ENCODE data around the gene UPP1. TPM values are rescaled to one million over a fixed set of nuclear protein-coding genes. Genes with fewer than 3 reads are reported as not detected.

Gene UPP1
- polyA plus RNA-seq, 2 of the 4 experiments (the other 2 are of a cell fraction), result 32.2 to 55.7 TPM

- FAIRE-seq (no peak), DNase-seq (ENCODE audit: low read depth in 1 of 2, low spot score in 1 of 2) (no peak), ATAC-seq (peak in 1 of 2 experiments; percentile 6; a peak in 3 of 6 replicates)
- no peak for TF ChIP-seq KDM1A (IDR thresholded peaks at IDR 0.05; ENCODE audit: low read depth)
- TF ChIP-seq ZFP36 (IDR thresholded peaks at IDR 0.05; ENCODE audit: borderline replicate concordance, partially characterized antibody), result no peak
- ChIA-PET CTCF (interaction anchor here (0.6 to 11.1 kb wide), 44 partner anchors 9 to 847 kb away, joined by 3 to 177 read pairs (median 6); partner anchors contain the start of genes C7orf57, PKD1L1 and UPP1), POLR2A (no interaction called here)
- H3K9me3 ChIP-seq, result no peaks in the 10 kb centered on the region
- no peak overlapping the region for H3K4me3 ChIP-seq
- no peaks in the 10 kb centered on the region for H3K4me1 ChIP-seq
- WGBS (ENCODE audit: missing lambda C conversion rate), result 68% methylated on average over 4 of the region's 4 CpGs
- H3K27ac ChIP-seq, result no peak overlapping the region
- H3K4me2 ChIP-seq, result no peak overlapping the region
Measured at GRCh38 chr7:48110868-48111267, 21.8 kb downstream of the UPP1 start.

DNA sequence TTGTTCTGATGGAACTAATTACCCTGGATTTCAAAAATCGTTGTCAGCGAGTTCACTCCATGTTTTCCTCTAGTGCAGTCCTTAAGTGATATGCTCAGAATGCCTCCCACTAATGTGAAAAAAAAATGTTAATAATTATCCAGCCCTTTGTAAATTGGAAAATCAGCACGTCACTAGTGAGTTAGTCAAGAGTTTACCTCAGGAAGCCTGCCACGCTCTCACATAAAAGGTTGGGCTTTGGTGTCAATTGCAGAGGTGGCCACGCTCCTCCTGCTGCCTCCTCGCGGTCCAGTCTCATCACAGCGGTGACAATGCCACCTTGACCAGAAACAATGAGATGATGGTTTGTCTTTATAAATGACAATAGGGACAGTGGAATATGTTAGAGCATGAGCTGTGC lies 22.5 kb downstream of the UPP1 start:
- POLR2A ChIA-PET, result no interaction called here
- TF ChIP-seq TP53 (CRISPR knock-in tag; IDR thresholded peaks at IDR 0.05) (no peak), CHD4 (IDR thresholded peaks at IDR 0.05; ENCODE audit: borderline replicate concordance) (no peak), POLR2A (IDR thresholded peaks at IDR 0.05; ENCODE audit: low read length) (no peak), GATA3 (IDR thresholded peaks at IDR 0.05; ENCODE audit: borderline replicate concordance) (no peak), RAD21 (conservative IDR thresholded peaks at IDR 0.05 in 1 of 2, IDR thresholded peaks at IDR 0.05 in 1 of 2) (no peak), TFCP2L1 (CRISPR knock-in tag; IDR thresholded peaks at IDR 0.05) (no peak), HOXB5 (CRISPR knock-in tag; IDR thresholded peaks at IDR 0.05) (no peak)
- TF ChIP-seq, protein P1, sequence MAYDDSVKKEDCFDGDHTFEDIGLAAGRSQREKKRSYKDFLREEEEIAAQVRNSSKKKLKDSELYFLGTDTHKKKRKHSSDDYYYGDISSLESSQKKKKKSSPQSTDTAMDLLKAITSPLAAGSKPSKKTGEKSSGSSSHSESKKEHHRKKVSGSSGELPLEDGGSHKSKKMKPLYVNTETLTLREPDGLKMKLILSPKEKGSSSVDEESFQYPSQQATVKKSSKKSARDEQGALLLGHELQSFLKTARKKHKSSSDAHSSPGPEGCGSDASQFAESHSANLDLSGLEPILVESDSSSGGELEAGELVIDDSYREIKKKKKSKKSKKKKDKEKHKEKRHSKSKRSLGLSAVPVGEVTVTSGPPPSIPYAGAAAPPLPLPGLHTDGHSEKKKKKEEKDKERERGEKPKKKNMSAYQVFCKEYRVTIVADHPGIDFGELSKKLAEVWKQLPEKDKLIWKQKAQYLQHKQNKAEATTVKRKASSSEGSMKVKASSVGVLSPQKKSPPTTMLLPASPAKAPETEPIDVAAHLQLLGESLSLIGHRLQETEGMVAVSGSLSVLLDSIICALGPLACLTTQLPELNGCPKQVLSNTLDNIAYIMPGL (CRISPR knock-in tag; IDR thresholded peaks at IDR 0.05; ENCODE audit: borderline replicate concordance), result no peak
- FAIRE-seq, result no peak

DNA sequence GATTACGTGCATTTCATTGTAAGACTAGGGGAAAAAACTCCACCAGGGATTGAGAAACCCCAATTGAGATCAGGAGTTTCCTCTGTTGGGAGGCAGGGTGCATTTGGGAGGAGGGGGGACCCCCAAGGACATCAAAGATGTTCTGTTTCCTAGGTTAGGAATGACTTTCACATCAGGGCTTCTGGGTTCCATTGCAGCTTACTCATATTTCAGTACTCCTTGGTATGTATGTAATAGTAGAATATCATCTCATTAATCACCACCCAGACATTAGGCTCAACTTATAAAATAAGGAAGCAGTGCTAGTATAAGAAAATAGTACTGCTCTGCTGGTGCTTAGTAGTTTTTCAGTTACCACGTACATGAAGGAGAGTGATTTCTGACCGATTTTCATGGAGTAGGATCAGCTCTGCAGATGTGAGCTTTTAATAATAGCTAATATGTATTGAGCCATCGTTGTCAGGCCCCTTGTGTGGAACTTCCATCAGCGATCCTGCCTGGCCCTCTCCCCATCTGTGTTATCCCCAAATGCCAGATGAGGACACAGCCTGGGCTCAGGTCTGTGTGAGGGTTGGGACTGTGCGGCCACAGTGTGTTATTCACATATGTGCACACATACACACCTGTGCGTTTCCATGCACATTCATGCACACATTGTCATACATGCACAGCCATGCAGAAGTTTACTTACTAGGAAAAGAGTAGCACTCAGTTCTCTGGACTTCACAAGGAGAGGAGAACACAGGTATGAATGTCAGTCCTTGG lies 23.5 kb downstream of the UPP1 start:
- 77% methylated on average over 7 of the region's 7 CpGs for WGBS (ENCODE audit: missing lambda C conversion rate)
- ChIA-PET CTCF (interaction anchor here (1.4 to 2.3 kb wide), 3 partner anchors 9 to 140 kb away, joined by 4 to 10 read pairs (median 4); no protein-coding TSS in a partner anchor), POLR2A (no interaction called here)
- ATAC-seq (no peak), FAIRE-seq (no peak), DNase-seq (ENCODE audit: low read depth in 1 of 2, low spot score in 1 of 2) (no peak)
- TF ChIP-seq, protein P1 (CRISPR knock-in tag; IDR thresholded peaks at IDR 0.05; ENCODE audit: borderline replicate concordance), result no peak
- no peak for TF ChIP-seq POLR2A (IDR thresholded peaks at IDR 0.05; ENCODE audit: low read length)
- TF ChIP-seq CBX2 (IDR thresholded peaks at IDR 0.05; ENCODE audit: borderline replicate concordance, low read depth), result no peak
- H3K27ac ChIP-seq, result no peak overlapping the region
- H3K4me1 ChIP-seq, result no peaks in the 10 kb centered on the region
- no peak overlapping the region for H3K4me2 ChIP-seq
- H3K4me3 ChIP-seq, result no peak overlapping the region
- no peaks in the 10 kb centered on the region for H3K9me3 ChIP-seq

More for the DNA sequence above, 22.5 kb downstream of the UPP1 start:
- ATAC-seq (no peak), DNase-seq (ENCODE audit: low read depth in 1 of 2, low spot score in 1 of 2) (no peak)
- H3K4me2 ChIP-seq, result no peak overlapping the region
- H3K4me3 ChIP-seq, result no peak overlapping the region
- 87% methylated on average over 8 of the region's 8 CpGs for WGBS (ENCODE audit: missing lambda C conversion rate)
- no peaks in the 10 kb centered on the region for H3K9me3 ChIP-seq
- no peak overlapping the region for H3K27ac ChIP-seq
- no peaks in the 10 kb centered on the region for H3K4me1 ChIP-seq
- CTCF ChIA-PET, result interaction anchor here (1.4 to 11.1 kb wide), 10 partner anchors 11 to 172 kb away, joined by 4 to 177 read pairs (median 12); partner anchors contain the start of gene UPP1

- no peaks in the 10 kb centered on the region for H3K9me3 ChIP-seq
- DNase-seq (ENCODE audit: low read depth in 1 of 2, low spot score in 1 of 2) (no peak), FAIRE-seq (no peak), ATAC-seq (no peak)
- no peak overlapping the region for H3K4me3 ChIP-seq
- no peak overlapping the region for H3K4me2 ChIP-seq
- WGBS (ENCODE audit: missing lambda C conversion rate), result 92% methylated on average over 6 of the region's 6 CpGs
- ChIA-PET POLR2A (no interaction called here), CTCF (interaction anchor here (1.4 to 2.3 kb wide), 6 partner anchors 9 to 168 kb away, joined by 3 to 10 read pairs (median 6); no protein-coding TSS in a partner anchor)
- no peak overlapping the region for H3K27ac ChIP-seq
- TF ChIP-seq NR3C1 (IDR thresholded peaks at IDR 0.05), result no peak
- no peak for TF ChIP-seq SREBF2 (IDR thresholded peaks at IDR 0.05)
- TF ChIP-seq HEYL (CRISPR knock-in tag; IDR thresholded peaks at IDR 0.05), result no peak
- no peak for TF ChIP-seq MYC (IDR thresholded peaks at IDR 0.05; ENCODE audit: borderline replicate concordance, low read length)
- H3K4me1 ChIP-seq, result no peaks in the 10 kb centered on the region
Measured at GRCh38 chr7:48113275-48113674, 24.2 kb downstream of the UPP1 start.

Data from A549 (cell line).